HCT116 (cell line): ENCODE results near the gene SKAP1. TPM values are rescaled to one million over a fixed set of nuclear protein-coding genes. Genes with fewer than 3 reads are reported as not detected.

Experiments used
- ATAC-seq: fragments of 200-7000 bp; cut with Tn5 transposase; 2 replicates; pipeline ENCODE4 v1.9.1; 2020; ENCODE audit warnings: mild to moderate bottlenecking, moderate library complexity
- BruUV-seq: library from RNA; stranded (reverse); fragments of 400-500 nt; replicated peaks from 2 replicates; lab custom pipeline; 2021; lab: Mats Ljungman, UMichigan
- CTCF ChIA-PET: fragments of 300-600 bp; sonication (Branson Sonifier 250); formaldehyde crosslinking; loops from one replicate; lab custom pipeline; 2021; ENCODE audit warnings: antibody characterized with exemption; lab: Charles Lee
- POLR2A ChIA-PET: fragments of 300-600, 350-600 bp; sonication (Branson Sonifier 250); formaldehyde crosslinking; loops from one replicate; lab custom pipeline; 2021; ENCODE audit warnings: antibody characterized with exemption; lab: Charles Lee
- RAD21 ChIA-PET, 2 experiments: fragments of 300-600 bp; sonication (Branson Sonifier 250); formaldehyde crosslinking; loops; one replicate each; lab custom pipeline; 2023; ENCODE audit warnings: low total read pairs in 2 of 2; ENCODE audit not compliant: uncharacterized antibody in 2 of 2, unreplicated experiment in 2 of 2, low non-redundant PET in 1 of 2; lab: Charles Lee
- DNase-seq: peaks from one replicate; pipeline ENCODE4 v3.0.0-alpha.2; 2010; ENCODE audit warnings: low read depth, low spot score
- H2AFZ ChIP-seq: fragments of 200-600 bp; shearing (Covaris generic), sonication (generic); 2 replicates; pipeline ENCODE4 v1.6.1; 2017; ENCODE audit warnings: low read depth, mixed run types, mixed read lengths, antibody characterized with exemption, low read length; ENCODE audit not compliant: poor library complexity, severe bottlenecking
- H3K27ac ChIP-seq: 2 replicates; pipeline ENCODE4 v1.5.1; 2012; ENCODE audit warnings: low read depth, low read length
- H3K27me3 ChIP-seq: fragments of 200-600 bp; sonication (generic); 2 replicates; pipeline ENCODE4 v1.6.1; 2016; ENCODE audit warnings: mixed run types, low read length, mixed read lengths; ENCODE audit not compliant: insufficient read depth
- H3K36me3 ChIP-seq, 2 experiments: fragments of 200-500 bp in 1 of 2; fragments of 200-600 bp in 1 of 2; sonication (Bioruptor generic) in 1 of 2; sonication (generic) in 1 of 2; 2 replicates each; pipeline versions ENCODE4 v1.5.1 to v1.6.1; 2014 to 2016; ENCODE audit warnings: low read length in 2 of 2, inconsistent platforms in 1 of 2, mixed read lengths in 1 of 2, mixed run types in 1 of 2; ENCODE audit not compliant: insufficient read depth in 2 of 2, control insufficient read depth in 1 of 2
- H3K4me1 ChIP-seq, 2 experiments: fragments of 200-600 bp in 1 of 2; sonication (generic) in 1 of 2; 2 replicates each; pipeline versions ENCODE4 v1.5.1 to v1.6.1; 2012 to 2017; ENCODE audit warnings: low read length in 2 of 2, inconsistent platforms in 1 of 2, mild to moderate bottlenecking in 1 of 2, mixed read lengths in 1 of 2, mixed run types in 1 of 2, moderate library complexity in 1 of 2; ENCODE audit not compliant: insufficient read depth in 2 of 2, control insufficient read depth in 1 of 2
- H3K4me2 ChIP-seq: fragments of 200-600 bp; sonication (generic); 2 replicates; pipeline ENCODE4 v1.6.1; 2017; ENCODE audit warnings: mixed run types, low read length, mixed read lengths
- H3K4me3 ChIP-seq, 2 experiments: fragments of 200-600 bp in 1 of 2; sonication (generic) in 1 of 2; replicated peaks in 1 of 2; 2 replicates each; pipeline ENCODE4 v1.5.1; 2011 to 2016; ENCODE audit warnings: low read length in 2 of 2, control low read depth in 1 of 2, low read depth in 1 of 2, mild to moderate bottlenecking in 1 of 2, mixed read lengths in 1 of 2, mixed run types in 1 of 2
- H3K79me2 ChIP-seq: fragments of 200-600 bp; sonication (generic); 2 replicates; pipeline ENCODE4 v1.6.1; 2017; ENCODE audit warnings: mild to moderate bottlenecking, mixed run types, low read length, moderate library complexity, mixed read lengths; ENCODE audit not compliant: insufficient read depth
- H3K9ac ChIP-seq: fragments of 200-600 bp; sonication (generic); 2 replicates; pipeline ENCODE4 v1.6.1; 2016; ENCODE audit warnings: low read length, mixed read lengths
- H3K9me2 ChIP-seq: fragments of 200-600 bp; sonication (generic), shearing (Covaris generic); 2 replicates; pipeline ENCODE4 v1.6.1; 2017; ENCODE audit warnings: mixed run types, mild to moderate bottlenecking, moderate library complexity; ENCODE audit not compliant: insufficient read depth
- H3K9me3 ChIP-seq, 2 experiments: fragments of 200-500 bp in 1 of 2; fragments of 200-600 bp in 1 of 2; sonication (Bioruptor generic) in 1 of 2; sonication (generic) in 1 of 2; 2 replicates each; pipeline ENCODE4 v1.6.1; 2014 to 2017; ENCODE audit warnings: low read length in 2 of 2, mixed read lengths in 2 of 2, inconsistent platforms in 1 of 2, low read depth in 1 of 2, mild to moderate bottlenecking in 1 of 2, mixed run types in 1 of 2, moderate library complexity in 1 of 2; ENCODE audit not compliant: control insufficient read depth in 1 of 2, insufficient read depth in 1 of 2
- H4K20me1 ChIP-seq: fragments of 200-600 bp; sonication (generic), shearing (Covaris generic); 2 replicates; pipeline ENCODE4 v1.6.1; 2017; ENCODE audit warnings: mixed run types, mild to moderate bottlenecking, moderate library complexity; ENCODE audit not compliant: insufficient read depth
- CBX3 ChIP-seq: IDR thresholded peaks from 2 replicates; pipeline ENCODE4 v1.6.1; 2012; ENCODE audit warnings: low read depth
- EZH2 ChIP-seq: fragments of 200-600 bp; sonication (generic); IDR thresholded peaks from 2 replicates; pipeline ENCODE4 v1.6.1; 2017; ENCODE audit warnings: antibody characterized with exemption, mixed run types
- SIN3A ChIP-seq: IDR thresholded peaks from 2 replicates; pipeline ENCODE4 v1.6.1; 2012; ENCODE audit warnings: low read depth
- ZBTB33 ChIP-seq: IDR thresholded peaks from 2 replicates; pipeline ENCODE4 v1.6.1; 2011; ENCODE audit warnings: mild to moderate bottlenecking, low read length, moderate library complexity; ENCODE audit not compliant: insufficient replicate concordance; ENCODE audit errors: extremely low read depth
- intact Hi-C: fragments of 100-400 bp; cut with micrococcal nuclease; formaldehyde crosslinking; loops from 2 replicates; pipeline ENCODE4 v1.10.0; 2022
- total RNA-seq: library from RNA; stranded (reverse); gene quantifications from one replicate; pipeline ENCODE4 v1.2.1, GENCODE V29; 2021; ENCODE audit not compliant: unreplicated experiment

SKAP1 gene
- total RNA-seq, 1 experiment from 2014 or later: 12.4 TPM

GRCh38 chr17:48144976-48145798 lies 284.8 kb downstream of the SKAP1 start (continued):
- no peak for TF ChIP-seq ZBTB33
- no peak for TF ChIP-seq CBX3
- TF ChIP-seq SIN3A: no peak
- no peak for TF ChIP-seq EZH2

DNA sequence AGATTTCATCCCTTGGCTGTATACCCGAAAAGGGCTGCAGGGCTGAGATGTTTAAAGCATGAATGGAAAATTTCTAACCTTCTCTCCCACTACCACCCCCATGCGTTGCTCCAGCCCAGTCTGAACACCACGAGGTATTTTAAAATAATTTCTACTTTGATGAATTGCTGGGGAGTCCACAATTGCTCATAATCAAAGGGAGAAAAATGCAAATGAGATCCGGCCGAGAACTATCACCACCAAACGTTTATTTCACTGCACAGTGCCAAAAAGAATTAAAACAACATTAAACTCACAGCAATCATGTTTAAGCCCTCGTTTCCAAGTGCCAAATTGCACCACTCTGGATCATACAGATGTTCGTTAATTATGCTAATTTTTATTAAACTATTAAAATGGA lies 285.8 kb downstream of the SKAP1 start:
- Histone ChIP-seq H3K27me3 (0 out of 2 replicates have a peak, but pooled peaks cover 2% of the 10 kb centered on the region), H4K20me1 (no peaks in the 10 kb centered on the region), H3K4me2 (no peak overlapping the region), H3K4me3 (no peak overlapping the region)
- ATAC-seq (no peak), DNase-seq (no peak)
- ChIA-PET POLR2A (no interaction called here), RAD21 (no interaction called here), CTCF (no interaction called here)
- intact Hi-C loops: no loop called here
- no peak for TF ChIP-seq CBX3
- TF ChIP-seq, all 23 proteins: peak for 0
- H3K36me3 ChIP-seq: no peaks in the 10 kb centered on the region
- H3K4me1 ChIP-seq: no peaks in the 10 kb centered on the region
- H3K9me2 ChIP-seq: no peaks in the 10 kb centered on the region
- BruUV-seq: no TSS peak
- no peak overlapping the region for H3K9ac ChIP-seq
- H3K79me2 ChIP-seq: no peaks in the 10 kb centered on the region
- no peak overlapping the region for H3K27ac ChIP-seq
- H2AFZ ChIP-seq: no peak overlapping the region
- H3K9me3 ChIP-seq: no peaks in the 10 kb centered on the region
